Measurements from ENCODE around the gene LRRC46. TPM values are rescaled to one million over a fixed set of nuclear protein-coding genes. Genes with fewer than 3 reads are reported as not detected.

The LRRC46 gene
- polyA plus RNA-seq, 1 experiment, result 0.67 TPM

- ChIA-PET POLR2A (interaction anchor here (0.6 kb wide), 2 partner anchors 111 to 619 kb away, joined by 3 to 7 read pairs; no protein-coding TSS in a partner anchor), CTCF (no interaction called here)
- no peak for DNase-seq (ENCODE audit: low read depth, low spot score)
- Histone ChIP-seq H3K27me3 (ENCODE audit: control insufficient read depth, insufficient read depth, low read length) (peaks cover 8% of the 10 kb centered on the region), H3K4me3 (ENCODE audit: low read depth, low read length) (no peak overlapping the region), H3K9me3 (ENCODE audit: control insufficient read depth, insufficient read depth, low read length) (no peaks in the 10 kb centered on the region; the same call in 1 of the 2 replicates), H3K27ac (ENCODE audit: low read depth, low read length) (no peak overlapping the region)
- TF ChIP-seq, protein P1, sequence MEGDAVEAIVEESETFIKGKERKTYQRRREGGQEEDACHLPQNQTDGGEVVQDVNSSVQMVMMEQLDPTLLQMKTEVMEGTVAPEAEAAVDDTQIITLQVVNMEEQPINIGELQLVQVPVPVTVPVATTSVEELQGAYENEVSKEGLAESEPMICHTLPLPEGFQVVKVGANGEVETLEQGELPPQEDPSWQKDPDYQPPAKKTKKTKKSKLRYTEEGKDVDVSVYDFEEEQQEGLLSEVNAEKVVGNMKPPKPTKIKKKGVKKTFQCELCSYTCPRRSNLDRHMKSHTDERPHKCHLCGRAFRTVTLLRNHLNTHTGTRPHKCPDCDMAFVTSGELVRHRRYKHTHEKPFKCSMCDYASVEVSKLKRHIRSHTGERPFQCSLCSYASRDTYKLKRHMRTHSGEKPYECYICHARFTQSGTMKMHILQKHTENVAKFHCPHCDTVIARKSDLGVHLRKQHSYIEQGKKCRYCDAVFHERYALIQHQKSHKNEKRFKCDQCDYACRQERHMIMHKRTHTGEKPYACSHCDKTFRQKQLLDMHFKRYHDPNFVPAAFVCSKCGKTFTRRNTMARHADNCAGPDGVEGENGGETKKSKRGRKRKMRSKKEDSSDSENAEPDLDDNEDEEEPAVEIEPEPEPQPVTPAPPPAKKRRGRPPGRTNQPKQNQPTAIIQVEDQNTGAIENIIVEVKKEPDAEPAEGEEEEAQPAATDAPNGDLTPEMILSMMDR (IDR thresholded peaks at IDR 0.05; ENCODE audit: low read depth, low read length), result no peak
Observed at GRCh38 chr17:47808830-47809480, 22.5 kb upstream of the LRRC46 start.

- H3K4me3 ChIP-seq (ENCODE audit: low read depth, low read length), result no peak overlapping the region
- ChIA-PET CTCF (interaction anchor here (0.6 kb wide), 1 partner anchor 321 kb away, joined by 4 read pairs; no protein-coding TSS in a partner anchor), POLR2A (interaction anchor here (1.2 kb wide), 1 partner anchor 11 kb away, joined by 8 read pairs; the partner anchor contains the start of gene OSBPL7)
- no peaks in the 10 kb centered on the region for H3K27me3 ChIP-seq (ENCODE audit: control insufficient read depth, insufficient read depth, low read length)
- TF ChIP-seq, protein P1 (IDR thresholded peaks at IDR 0.05; ENCODE audit: low read depth, low read length), result no peak
- peak; percentile 36 for DNase-seq (ENCODE audit: low read depth, low spot score)
- H3K9me3 ChIP-seq (ENCODE audit: control insufficient read depth, insufficient read depth, low read length), result no peaks in the 10 kb centered on the region; the same call in 1 of the 2 replicates
- H3K27ac ChIP-seq (ENCODE audit: low read depth, low read length), result no peak overlapping the region
Observed at GRCh38 chr17:47810200-47810821, 21.2 kb upstream of the LRRC46 start.

DNA sequence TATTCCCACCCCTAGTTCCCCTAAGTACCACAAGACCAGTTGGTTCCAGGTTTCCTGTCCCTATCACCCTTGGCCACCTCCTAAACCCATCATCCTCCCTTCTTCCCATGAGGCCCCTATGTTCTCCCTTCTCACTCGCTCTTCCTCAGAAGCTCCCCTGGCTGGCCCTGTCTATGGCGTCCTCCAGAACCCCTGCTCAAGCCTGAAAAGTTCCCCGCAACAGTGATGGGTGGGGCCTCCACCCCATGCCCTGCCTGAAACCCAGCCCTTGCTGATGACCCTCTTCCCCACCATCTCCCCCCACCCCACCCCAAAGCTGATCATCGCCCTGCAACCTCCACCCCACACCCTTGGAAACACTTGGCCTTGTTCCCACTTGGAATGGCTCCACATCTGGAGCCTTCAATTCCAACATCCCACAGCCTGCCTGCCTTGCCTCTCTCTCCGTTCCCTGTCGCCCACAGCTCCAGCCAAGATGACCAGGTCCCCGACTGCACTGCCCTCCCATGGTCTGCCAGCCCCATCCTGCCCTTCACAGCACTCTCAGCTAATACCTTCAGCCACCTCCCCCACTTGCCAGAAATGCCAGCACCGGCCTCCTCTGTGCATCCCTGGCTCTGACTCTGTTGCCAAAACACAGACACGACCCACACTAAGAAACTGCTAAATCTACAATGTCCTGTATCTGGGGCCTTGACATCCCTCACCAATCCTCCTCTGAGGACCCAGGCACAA is 20.4 kb upstream of the LRRC46 start:
- Histone ChIP-seq H3K9me3 (ENCODE audit: control insufficient read depth, insufficient read depth, low read length) (no peaks in the 10 kb centered on the region; the same call in 1 of the 2 replicates), H3K27ac (ENCODE audit: low read depth, low read length) (no peak overlapping the region), H3K4me3 (ENCODE audit: low read depth, low read length) (no peak overlapping the region), H3K27me3 (ENCODE audit: control insufficient read depth, insufficient read depth, low read length) (no peaks in the 10 kb centered on the region)
- no peak for DNase-seq (ENCODE audit: low read depth, low spot score)
- ChIA-PET CTCF (interaction anchor here (0.6 kb wide), 1 partner anchor 320 kb away, joined by 4 read pairs; no protein-coding TSS in a partner anchor), POLR2A (no interaction called here)
- TF ChIP-seq, protein P1 (IDR thresholded peaks at IDR 0.05; ENCODE audit: low read depth, low read length), result no peak

DNA sequence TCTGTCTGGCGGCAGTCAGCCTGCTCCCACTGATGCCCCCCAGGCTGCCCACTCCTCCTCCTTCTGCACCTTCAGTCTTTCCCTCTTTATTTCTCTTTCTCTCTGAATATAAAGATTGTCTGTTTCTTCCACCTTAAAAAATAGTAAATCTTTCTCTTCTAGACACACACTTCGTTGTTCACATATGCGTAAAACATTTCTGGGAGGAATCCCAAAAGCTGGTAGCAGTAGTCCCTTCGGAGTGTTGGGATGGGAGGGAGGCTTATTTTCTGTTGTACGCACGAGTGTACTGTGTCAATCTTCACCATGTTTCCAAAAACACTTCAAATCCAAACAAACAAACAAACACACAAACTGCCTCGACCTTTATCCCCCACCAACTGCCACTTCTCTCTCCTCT is 19.8 kb upstream of the LRRC46 start:
- H3K4me3 ChIP-seq (ENCODE audit: low read depth, low read length), result no peak overlapping the region
- ChIA-PET POLR2A (no interaction called here), CTCF (no interaction called here)
- no peak for DNase-seq (ENCODE audit: low read depth, low spot score)
- H3K9me3 ChIP-seq (ENCODE audit: control insufficient read depth, insufficient read depth, low read length), result no peaks in the 10 kb centered on the region; the same call in 1 of the 2 replicates
- H3K27ac ChIP-seq (ENCODE audit: low read depth, low read length), result no peak overlapping the region
- no peaks in the 10 kb centered on the region for H3K27me3 ChIP-seq (ENCODE audit: control insufficient read depth, insufficient read depth, low read length)
- TF ChIP-seq, protein P1 (IDR thresholded peaks at IDR 0.05; ENCODE audit: low read depth, low read length), result no peak

Data from AG04450 (cell line).